Aorta (tissue), 5 donors: ENCODE data around the gene MTMR1. TPM values are rescaled to one million over a fixed set of nuclear protein-coding genes. Genes with fewer than 3 reads are reported as not detected.

Source experiments
- ATAC-seq: fragments of 200-7000 bp; cut with Tn5 transposase; one replicate; pipeline ENCODE4 v1.9.1; 2022; ENCODE audit warnings: moderate library complexity; ENCODE audit not compliant: low FRiP score
- DNase-seq, 2 donors: peaks; one replicate each; pipeline ENCODE4 v3.0.0-alpha.2; 2020
- H3K27ac ChIP-seq, 2 donors: one replicate each; pipeline ENCODE4 v1.5.1; 2013; ENCODE audit warnings: low read length in 2 of 2, mild to moderate bottlenecking in 2 of 2, moderate library complexity in 2 of 2, control low read depth in 1 of 2, inconsistent platforms in 1 of 2, low read depth in 1 of 2
- H3K27me3 ChIP-seq, 2 donors: one replicate each; pipeline ENCODE4 v1.6.1; 2013; ENCODE audit warnings: control low read depth in 1 of 2, low read length in 1 of 2, mild to moderate bottlenecking in 1 of 2, moderate library complexity in 1 of 2; ENCODE audit not compliant: insufficient read depth in 2 of 2, control insufficient read depth in 1 of 2
- H3K36me3 ChIP-seq, 2 donors: one replicate each; pipeline ENCODE4 v1.6.1; 2013; ENCODE audit warnings: control low read depth in 1 of 2, low read length in 1 of 2, mild to moderate bottlenecking in 1 of 2; ENCODE audit not compliant: insufficient read depth in 2 of 2, control insufficient read depth in 1 of 2
- H3K4me1 ChIP-seq, 2 donors: one replicate each; pipeline ENCODE4 v1.6.1; 2013; ENCODE audit warnings: low read length in 2 of 2, control low read depth in 1 of 2, mild to moderate bottlenecking in 1 of 2, moderate library complexity in 1 of 2; ENCODE audit not compliant: insufficient read depth in 2 of 2, control insufficient read depth in 1 of 2
- H3K4me3 ChIP-seq, 2 donors: one replicate each; pipeline ENCODE4 v1.5.1; 2013; ENCODE audit warnings: low read length in 2 of 2, control low read depth in 1 of 2, mild to moderate bottlenecking in 1 of 2
- H3K9me3 ChIP-seq: one replicate; pipeline ENCODE4 v1.6.1; 2013; ENCODE audit warnings: mild to moderate bottlenecking, low read length; ENCODE audit not compliant: control insufficient read depth
- WGBS, 2 donors: extraction: QIAGEN DNeasy Blood & Tissue Kit; methylation state at CpG; one replicate each; pipeline ENCODE4 v1.1.7; 2013; 5-methylcytosine and 5-hydroxymethylcytosine counted together
- intact Hi-C, 2 donors: fragments of 100-400 bp; cut with DNase I; formaldehyde crosslinking; loops; one replicate each; pipeline versions ENCODE4 v1.14.2 to v1.15.0; 2022
- polyA plus RNA-seq, 2 donors: library from polyadenylated mRNA; stranded (reverse); fragments of 200-250 nt; gene quantifications; one replicate each; pipeline ENCODE4 v1.2.3, GENCODE V29; 2013
- total RNA-seq, 2 donors: library from RNA; stranded (reverse); fragmentation: NEBNext Ultra II Directional; extraction: Animal tissue kit (Norgen Biotek cat#: 25700); gene quantifications; one replicate each; pipeline ENCODE4 v1.2.1, GENCODE V29; 2021
- donor health status: healthy with polysubstance abuse.
- donor health status: Bipolar disorder and iron deficiency.
- donor health status: DM: no; HTN: no; CAD: no.
- donor health status: DM: no; HTN: no; CAD: no.
- donor health status: DM: yes; HTN: yes; CAD: no.

Gene MTMR1
- total and polyA plus RNA-seq, 4 donors, result 10.2 to 24.2 (median 18.7) TPM

GRCh38 chrX:150774798-150775568 is 81.8 kb downstream of the MTMR1 start:
- no peak overlapping the region for H3K27ac ChIP-seq
- intact Hi-C loops, result loop anchor here (5.0 to 10.0 kb wide), 2 partner anchors 210 to 227 kb away; partner anchors contain the start of gene HMGB3 (in 1 of the 2)
- H3K4me3 ChIP-seq, result no peak overlapping the region
- DNase-seq (no peak), ATAC-seq (no peak)
- no peaks in the 10 kb centered on the region for H3K4me1 ChIP-seq
- no peaks in the 10 kb centered on the region for H3K27me3 ChIP-seq
- H3K36me3 ChIP-seq, result no peaks in the 10 kb centered on the region
- WGBS, 2 donors, result 89 to 94% methylated on average over 14 of the region's 14 CpGs
- H3K9me3 ChIP-seq, result no peaks in the 10 kb centered on the region

- intact Hi-C loops, result loop anchor here in 1 of 2 donors (10.0 kb wide), 1 partner anchor 209 kb away; the partner anchor contains the start of gene HMGB3
- Histone ChIP-seq H3K9me3 (no peaks in the 10 kb centered on the region), H3K4me1 (no peaks in the 10 kb centered on the region), H3K27me3 (no peaks in the 10 kb centered on the region), H3K36me3 (no peaks in the 10 kb centered on the region), H3K4me3 (no peak overlapping the region), H3K27ac (no peak overlapping the region)
- WGBS, 2 donors, result 65% methylated on average over 18 of the region's 18 CpGs
- ATAC-seq (no peak), DNase-seq (no peak)
Observed at GRCh38 chrX:150775569-150776350, 82.6 kb downstream of the MTMR1 start.

DNA sequence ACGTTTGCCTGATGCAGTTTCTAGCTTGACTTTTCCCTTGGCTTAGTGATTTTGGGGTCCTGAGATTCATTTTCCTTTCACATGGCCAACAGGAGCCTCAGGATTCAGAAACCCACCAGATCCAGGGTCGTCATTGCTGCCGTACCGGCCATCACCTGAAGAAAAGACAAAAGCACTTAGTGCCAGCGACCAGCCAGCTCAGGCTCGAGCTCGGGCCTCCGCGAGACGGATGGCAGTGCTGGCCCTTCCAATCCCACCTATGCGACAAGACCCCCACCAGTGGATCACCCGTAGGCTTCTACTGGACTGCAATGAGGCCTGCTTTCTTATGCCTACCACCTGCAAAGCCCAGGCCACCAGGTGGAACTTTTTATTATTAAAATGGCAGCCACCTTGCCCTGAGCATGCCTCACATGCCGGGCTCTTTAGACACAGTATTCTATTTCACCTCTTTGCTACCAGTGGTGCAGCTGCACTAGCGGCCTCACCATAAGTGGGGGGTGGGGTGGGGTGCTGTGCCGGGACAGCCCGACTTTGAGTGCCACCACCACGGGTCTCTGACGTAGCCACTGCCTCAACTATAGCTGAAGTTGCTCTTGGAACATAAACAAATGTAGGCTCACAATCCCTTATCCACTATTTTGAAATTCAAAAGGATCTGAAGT is 84.3 kb downstream of the MTMR1 start:
- H3K4me1 ChIP-seq, result no peaks in the 10 kb centered on the region
- DNase-seq (no peak), ATAC-seq (no peak)
- intact Hi-C loops, result loop anchor here in 1 of 2 donors (10.0 kb wide), 1 partner anchor 207 kb away; the partner anchor contains the start of gene HMGB3
- H3K4me3 ChIP-seq, result no peak overlapping the region
- no peaks in the 10 kb centered on the region for H3K9me3 ChIP-seq
- H3K27ac ChIP-seq, result no peak overlapping the region
- no peaks in the 10 kb centered on the region for H3K36me3 ChIP-seq
- H3K27me3 ChIP-seq, result no peaks in the 10 kb centered on the region
- WGBS, 2 donors, result 83 to 94% methylated on average over 18 of the region's 18 CpGs

DNA sequence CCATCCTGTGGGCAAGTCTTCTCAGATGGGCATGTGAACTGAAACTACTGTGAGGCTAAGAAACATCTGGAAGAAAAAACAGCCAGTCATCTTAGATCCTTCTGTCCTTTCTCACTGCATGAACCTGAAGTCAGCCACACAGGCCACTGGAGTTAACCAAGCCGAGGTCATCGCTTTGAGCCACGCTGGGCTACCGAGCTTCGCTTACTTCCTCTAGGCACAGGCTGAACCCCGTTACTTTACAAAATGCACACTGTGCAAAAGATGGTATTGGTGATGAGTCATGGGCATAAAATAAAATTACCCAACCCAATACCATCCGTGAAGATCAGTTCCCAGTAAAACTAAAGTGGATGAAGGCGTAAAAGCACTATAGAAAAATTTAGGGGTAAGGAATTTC is 86.2 kb downstream of the MTMR1 start:
- 80 to 93% methylated on average over 8 of the region's 8 CpGs for WGBS, 2 donors
- Histone ChIP-seq H3K27ac (no peak overlapping the region), H3K36me3 (no peaks in the 10 kb centered on the region), H3K27me3 (no peaks in the 10 kb centered on the region), H3K4me1 (no peaks in the 10 kb centered on the region), H3K4me3 (no peak overlapping the region), H3K9me3 (no peaks in the 10 kb centered on the region)
- no peak for DNase-seq
- intact Hi-C loops, result loop anchor here in 1 of 2 donors (10.0 kb wide), 1 partner anchor 205 kb away; the partner anchor contains the start of gene HMGB3
- ATAC-seq, result no peak

DNA sequence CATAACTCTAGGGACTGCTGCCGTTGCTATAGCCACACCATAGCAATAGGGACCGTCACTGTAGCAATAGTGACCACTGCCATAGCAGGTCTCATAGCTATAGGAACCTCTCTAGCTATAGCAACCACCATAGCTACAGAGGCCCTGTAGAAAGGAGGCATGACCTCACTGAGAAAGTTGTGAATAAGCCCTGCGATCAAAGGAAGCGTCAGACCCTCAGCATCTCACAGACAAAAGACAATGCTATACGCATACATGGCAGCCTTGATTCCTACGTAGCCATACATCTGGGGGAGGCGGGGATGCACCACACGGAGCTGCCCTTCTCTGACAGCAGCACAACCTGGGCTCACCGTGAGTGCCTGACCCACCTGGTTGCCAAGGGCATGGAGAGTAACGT is 88.5 kb downstream of the MTMR1 start:
- intact Hi-C loops, result no loop called here
- Histone ChIP-seq H3K27me3 (no peaks in the 10 kb centered on the region), H3K4me1 (no peaks in the 10 kb centered on the region), H3K27ac (no peak overlapping the region), H3K9me3 (no peaks in the 10 kb centered on the region), H3K4me3 (no peak overlapping the region), H3K36me3 (peaks cover 0 to 3% of the 10 kb centered on the region in 2 donors)
- WGBS, 2 donors, result 83 to 96% methylated on average over 10 of the region's 10 CpGs
- DNase-seq, result no peak
- ATAC-seq, result no peak

DNA sequence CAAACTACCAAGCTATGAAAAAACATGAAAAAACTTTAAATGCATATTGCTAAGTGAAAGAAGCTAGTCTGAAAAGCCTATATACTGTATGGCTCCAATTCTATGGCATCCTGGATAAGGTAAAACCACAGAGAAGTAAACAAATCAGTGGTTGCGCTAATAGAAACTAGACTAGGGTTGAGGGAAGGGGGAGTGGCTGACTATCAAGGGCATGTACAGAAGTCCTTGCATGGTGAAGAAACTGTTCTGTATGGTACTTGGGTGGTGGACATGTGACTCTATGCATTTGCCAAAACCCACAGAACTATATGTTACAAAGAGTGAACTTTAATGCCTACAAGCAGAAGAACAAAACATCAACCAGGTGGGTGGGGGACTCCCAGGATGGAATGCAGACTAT is 96.8 kb downstream of the MTMR1 start:
- Histone ChIP-seq H3K27ac (no peak overlapping the region), H3K9me3 (no peaks in the 10 kb centered on the region), H3K27me3 (no peaks in the 10 kb centered on the region), H3K36me3 (peaks cover 0 to 3% of the 10 kb centered on the region in 2 donors), H3K4me1 (no peaks in the 10 kb centered on the region), H3K4me3 (no peak overlapping the region)
- ATAC-seq (no peak), DNase-seq (no peak)
- intact Hi-C loops, result no loop called here
- WGBS, 2 donors, result 94 to 97% methylated on average over 1 of the region's 1 CpG

GRCh38 chrX:150792949-150793527 is 99.8 kb downstream of the MTMR1 start:
- Histone ChIP-seq H3K9me3 (no peaks in the 10 kb centered on the region), H3K27ac (no peak overlapping the region), H3K4me1 (no peaks in the 10 kb centered on the region), H3K4me3 (no peak overlapping the region), H3K27me3 (no peaks in the 10 kb centered on the region), H3K36me3 (peaks cover 0 to 3% of the 10 kb centered on the region in 2 donors)
- ATAC-seq, result no peak
- intact Hi-C loops, result no loop called here
- WGBS, 2 donors, result 63 to 93% methylated on average over 5 of the region's 5 CpGs
- no peak for DNase-seq

DNA sequence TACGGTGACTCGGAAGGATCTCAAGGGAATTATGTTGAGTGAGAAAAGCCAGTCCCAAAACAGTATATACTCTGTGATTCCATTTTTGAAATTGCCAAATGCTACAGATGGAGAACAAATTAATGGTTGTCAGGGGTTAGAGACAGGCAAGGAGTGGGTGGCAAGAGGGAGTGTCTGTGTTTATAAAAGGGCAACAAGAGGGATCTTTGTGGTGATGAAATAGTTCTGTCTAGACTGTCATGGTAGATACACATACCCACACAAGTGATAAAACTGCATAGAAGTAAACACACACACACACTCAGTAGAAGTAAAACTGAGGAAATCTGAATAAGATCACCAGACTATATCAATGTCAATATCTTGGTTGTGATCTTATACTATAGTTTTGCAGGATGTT is 112.5 kb downstream of the MTMR1 start:
- no peaks in the 10 kb centered on the region for H3K9me3 ChIP-seq

More for the DNA sequence above, 112.5 kb downstream of the MTMR1 start:
- peaks cover 0 to 2% of the 10 kb centered on the region in 2 donors for H3K36me3 ChIP-seq
- H3K27ac ChIP-seq, result no peak overlapping the region
- H3K27me3 ChIP-seq, result no peaks in the 10 kb centered on the region
- no peaks in the 10 kb centered on the region for H3K4me1 ChIP-seq
- 91 to 92% methylated on average over 2 of the region's 2 CpGs for WGBS, 2 donors
- DNase-seq (no peak), ATAC-seq (no peak)
- no peak overlapping the region for H3K4me3 ChIP-seq
- intact Hi-C loops, result no loop called here
